ENCODE results near the gene MTFR2.

GRCh38 chr6:136253734-136254133 lies 3.6 kb upstream of the MTFR2 start:
- TF ChIP-seq POLR2A (IDR thresholded peaks at IDR 0.05) = no peak
- TF ChIP-seq CTCF (IDR thresholded peaks at IDR 0.05) = no peak
